AG04450 (cell line): Measurements from ENCODE around the gene RPTOR. TPM values are rescaled to one million over a fixed set of nuclear protein-coding genes. Genes with fewer than 3 reads are reported as not detected.

ENCODE experiments used
- CTCF ChIA-PET: fragments of 300-600, 350-600 bp; formaldehyde crosslinking; extraction: SDS; loops from one replicate; lab custom pipeline; 2022; ENCODE audit warnings: antibody characterized with exemption, inconsistent platforms; lab: Charles Lee
- POLR2A ChIA-PET: fragments of 350-600 bp; formaldehyde crosslinking; extraction: SDS; loops from one replicate; lab custom pipeline; 2021; ENCODE audit warnings: antibody characterized with exemption, inconsistent platforms; lab: Yijun Ruan, JAX
- DNase-seq: peaks from one replicate; pipeline ENCODE4 v3.0.0-alpha.2; 2011; ENCODE audit warnings: low read depth, low spot score
- H3K27ac ChIP-seq: one replicate; pipeline ENCODE4 v1.5.1; 2012; ENCODE audit warnings: low read depth, low read length, control low read depth
- H3K27me3 ChIP-seq: one replicate; pipeline ENCODE4 v1.6.0; 2012; ENCODE audit warnings: low read length; ENCODE audit not compliant: control insufficient read depth, insufficient read depth
- H3K4me3 ChIP-seq: 2 replicates; pipeline ENCODE4 v1.5.1; 2011; ENCODE audit warnings: mild to moderate bottlenecking, low read depth, low read length, control low read depth
- H3K9me3 ChIP-seq: 2 replicates; pipeline ENCODE4 v1.5.1; 2012; ENCODE audit warnings: low read length; ENCODE audit not compliant: control insufficient read depth, insufficient read depth
- polyA plus RNA-seq: library from polyadenylated mRNA; depleted of rRNA; stranded (reverse); fragments of >200 nt; gene quantifications from 2 replicates; pipeline ENCODE4 v1.2.3, GENCODE V29; 2011
- TF ChIP-seq, protein P1 (sequence below): IDR thresholded peaks from 2 replicates; pipeline ENCODE4 v1.5.1; 2011; ENCODE audit warnings: low read depth, low read length, control low read depth, inconsistent platforms

RPTOR gene
- polyA plus RNA-seq, 1 experiment = 6.2 TPM

DNA sequence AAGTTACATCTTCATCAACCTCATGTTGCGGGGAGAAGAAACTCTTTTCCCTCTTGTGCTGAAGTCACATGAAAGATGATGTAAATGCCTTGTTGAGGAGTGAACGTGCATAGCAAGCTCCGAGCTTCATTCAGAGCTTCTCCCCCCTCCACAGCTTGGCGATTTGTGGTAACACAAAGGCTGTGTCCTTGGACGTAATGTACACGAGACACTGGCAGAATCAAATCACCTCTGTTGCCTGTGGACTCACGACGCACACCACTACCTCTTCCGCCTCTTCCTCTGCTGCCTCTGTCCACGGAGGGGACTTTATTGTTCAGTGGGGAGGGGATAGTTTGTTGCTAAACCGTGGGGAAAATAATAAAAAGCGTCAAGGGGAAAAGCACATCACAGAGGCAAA lies 392.1 kb downstream of the RPTOR start:
- ChIA-PET POLR2A (no interaction called here), CTCF (no interaction called here)
- no peak for DNase-seq
- H3K27ac ChIP-seq = no peak overlapping the region
- TF ChIP-seq, protein P1, sequence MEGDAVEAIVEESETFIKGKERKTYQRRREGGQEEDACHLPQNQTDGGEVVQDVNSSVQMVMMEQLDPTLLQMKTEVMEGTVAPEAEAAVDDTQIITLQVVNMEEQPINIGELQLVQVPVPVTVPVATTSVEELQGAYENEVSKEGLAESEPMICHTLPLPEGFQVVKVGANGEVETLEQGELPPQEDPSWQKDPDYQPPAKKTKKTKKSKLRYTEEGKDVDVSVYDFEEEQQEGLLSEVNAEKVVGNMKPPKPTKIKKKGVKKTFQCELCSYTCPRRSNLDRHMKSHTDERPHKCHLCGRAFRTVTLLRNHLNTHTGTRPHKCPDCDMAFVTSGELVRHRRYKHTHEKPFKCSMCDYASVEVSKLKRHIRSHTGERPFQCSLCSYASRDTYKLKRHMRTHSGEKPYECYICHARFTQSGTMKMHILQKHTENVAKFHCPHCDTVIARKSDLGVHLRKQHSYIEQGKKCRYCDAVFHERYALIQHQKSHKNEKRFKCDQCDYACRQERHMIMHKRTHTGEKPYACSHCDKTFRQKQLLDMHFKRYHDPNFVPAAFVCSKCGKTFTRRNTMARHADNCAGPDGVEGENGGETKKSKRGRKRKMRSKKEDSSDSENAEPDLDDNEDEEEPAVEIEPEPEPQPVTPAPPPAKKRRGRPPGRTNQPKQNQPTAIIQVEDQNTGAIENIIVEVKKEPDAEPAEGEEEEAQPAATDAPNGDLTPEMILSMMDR = no peak
- no peaks in the 10 kb centered on the region for H3K27me3 ChIP-seq
- H3K4me3 ChIP-seq = no peak overlapping the region
- H3K9me3 ChIP-seq = no peaks in the 10 kb centered on the region

DNA sequence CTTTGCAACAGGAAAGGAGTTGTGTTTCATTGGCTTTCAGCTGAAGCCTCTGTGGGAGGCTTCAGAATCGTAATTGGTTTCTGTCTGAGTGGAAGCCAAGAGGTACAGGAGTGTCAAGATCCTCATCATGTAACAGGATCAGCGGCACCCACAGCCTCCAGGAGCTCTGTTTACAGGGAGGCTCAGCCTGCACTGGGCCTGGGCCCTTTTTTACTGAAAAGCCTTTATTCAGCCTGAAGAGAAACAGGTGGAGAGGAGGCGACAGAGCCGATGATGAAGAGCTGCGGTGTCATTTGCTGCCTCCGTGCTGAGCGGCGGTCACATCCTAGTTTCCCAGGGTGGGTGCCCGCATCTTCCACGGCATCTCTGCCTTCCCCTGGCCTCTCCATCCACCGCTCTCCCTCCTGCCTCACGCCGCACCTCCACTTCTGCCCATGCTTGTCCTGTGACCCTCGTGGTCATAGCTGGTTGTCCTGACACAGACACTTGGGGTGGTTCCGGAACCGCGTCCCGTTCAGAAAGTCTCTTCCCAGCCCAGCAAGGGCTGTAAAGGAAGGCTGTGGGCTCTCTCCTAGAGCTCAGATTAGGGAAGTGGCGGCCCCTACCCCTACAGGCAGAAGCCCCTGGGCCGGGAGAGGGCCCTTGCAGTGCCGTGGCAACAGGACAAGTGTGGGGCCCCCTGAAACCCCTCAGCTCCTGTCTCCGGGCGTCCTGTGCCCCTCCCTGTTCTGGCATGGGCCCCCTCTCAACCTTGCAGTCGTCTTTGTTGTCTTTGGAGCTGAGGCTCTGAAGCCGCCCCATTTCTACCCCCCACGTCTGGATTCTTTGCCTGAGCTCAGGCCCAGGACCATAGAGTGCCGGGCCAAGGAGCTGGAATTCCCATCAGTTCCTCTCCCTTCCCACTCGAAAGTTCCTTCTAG lies 393.1 kb downstream of the RPTOR start:
- no peak for DNase-seq
- TF ChIP-seq, protein P1 = no peak
- no peaks in the 10 kb centered on the region for H3K27me3 ChIP-seq
- ChIA-PET CTCF (no interaction called here), POLR2A (no interaction called here)
- no peaks in the 10 kb centered on the region for H3K9me3 ChIP-seq
- no peak overlapping the region for H3K27ac ChIP-seq
- no peak overlapping the region for H3K4me3 ChIP-seq

DNA sequence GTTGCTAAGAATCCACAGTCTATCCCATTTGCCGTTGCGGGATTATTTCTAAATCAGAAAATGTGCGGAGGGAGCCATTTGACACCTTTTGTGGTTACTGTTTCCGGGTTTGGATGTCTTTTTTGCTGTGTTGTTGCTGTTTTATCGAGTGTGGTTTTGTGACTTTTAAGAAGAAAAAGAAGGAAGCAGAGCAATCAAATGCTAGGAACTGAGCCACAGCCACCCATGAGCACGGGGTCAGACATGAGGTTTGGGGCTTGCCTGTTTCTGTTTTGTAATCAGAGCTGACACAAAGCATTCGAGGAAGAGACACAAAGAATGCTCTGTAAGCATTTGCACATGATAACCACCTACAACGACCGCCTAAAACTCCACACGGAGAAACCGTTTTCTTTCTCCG lies 393.9 kb downstream of the RPTOR start:
- ChIA-PET POLR2A (no interaction called here), CTCF (no interaction called here)
- no peak overlapping the region for H3K27ac ChIP-seq
- no peaks in the 10 kb centered on the region for H3K9me3 ChIP-seq
- no peaks in the 10 kb centered on the region for H3K27me3 ChIP-seq
- H3K4me3 ChIP-seq = no peak overlapping the region
- DNase-seq = no peak
- TF ChIP-seq, protein P1 = no peak

DNA sequence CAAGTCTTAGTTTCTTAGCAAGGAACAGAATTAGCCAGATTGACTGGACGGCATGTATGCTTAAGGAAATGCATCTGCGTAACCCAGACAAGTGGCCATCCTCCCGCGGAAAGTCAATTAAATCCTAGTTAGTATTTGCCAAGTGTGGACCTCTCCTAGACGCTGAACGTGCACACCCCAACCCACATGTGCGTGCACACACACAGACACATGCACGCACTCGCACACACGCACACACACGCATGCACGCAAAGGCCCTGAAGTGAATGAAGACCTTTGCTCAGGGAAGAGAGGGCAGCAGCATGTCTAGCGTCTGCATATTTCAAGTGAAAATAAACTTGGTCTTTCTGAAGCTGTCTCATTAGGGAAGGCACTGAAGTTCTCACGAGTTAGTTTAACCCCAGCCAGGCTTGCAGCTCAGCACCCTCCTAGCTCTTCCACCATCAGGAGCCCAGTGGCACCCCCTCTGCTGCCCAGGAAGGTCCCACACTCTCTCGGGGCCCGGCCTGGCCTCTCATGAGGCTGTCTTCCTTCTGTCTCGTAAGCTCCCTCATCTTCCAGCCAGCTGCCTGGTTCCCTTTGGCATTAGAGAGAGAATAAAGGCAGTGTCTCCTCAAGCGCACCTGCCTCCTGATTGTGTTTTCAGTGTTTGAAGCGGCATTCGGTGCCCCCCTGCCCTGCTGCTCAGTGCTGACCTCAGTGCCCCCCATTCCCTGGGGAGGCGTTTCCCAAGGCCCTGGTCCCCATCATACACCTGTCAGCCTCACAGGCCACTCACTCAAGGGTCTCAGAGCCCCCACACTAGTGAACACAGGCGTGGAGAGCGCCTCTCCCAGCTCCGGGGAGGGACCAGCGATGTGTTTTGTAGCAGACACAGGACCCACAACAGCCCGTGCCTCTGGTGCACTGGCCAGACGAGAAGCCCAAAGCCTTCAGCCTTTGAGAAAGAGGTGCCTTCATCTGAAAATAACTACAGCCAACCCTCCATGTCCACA lies 394.8 kb downstream of the RPTOR start:
- TF ChIP-seq, protein P1 = no peak
- Histone ChIP-seq H3K9me3 (no peaks in the 10 kb centered on the region), H3K27ac (no peak overlapping the region), H3K4me3 (no peak overlapping the region), H3K27me3 (no peaks in the 10 kb centered on the region)
- ChIA-PET POLR2A (no interaction called here), CTCF (no interaction called here)
- no peak for DNase-seq
